ENCODE measurements around the gene CNOT8.

DNA sequence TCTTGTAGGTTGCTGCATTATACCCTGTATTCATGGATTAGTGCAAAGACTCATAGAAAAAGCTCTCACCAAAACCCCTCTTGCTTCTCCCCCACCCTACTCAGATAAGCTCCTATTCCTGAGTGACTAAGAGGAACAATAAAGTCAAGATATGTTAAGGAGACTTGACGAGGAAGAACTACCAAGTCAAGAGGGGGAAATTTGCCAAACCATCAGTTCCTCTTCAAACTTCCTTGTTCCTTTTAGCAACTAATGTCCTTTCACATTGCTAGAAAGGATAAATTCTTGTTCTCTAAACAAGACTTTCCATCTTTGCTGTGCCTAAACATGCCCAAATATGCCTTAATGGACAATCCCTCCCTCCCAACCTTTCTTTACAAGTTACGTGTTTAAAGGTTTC, 27.0 kb downstream of the CNOT8 start:
- TF ChIP-seq ARNT (IDR thresholded peaks at IDR 0.05) (no peak), ELF4 (IDR thresholded peaks at IDR 0.05) (no peak)

Data from HEK293T (cell line).